Panc1 (cell line): Measurements from ENCODE around the gene ARHGEF7.

Experiments used
- CTCF ChIP-seq: fragments of 450-650 bp; IDR thresholded peaks from 2 replicates; pipeline ENCODE4 v1.5.1; 2017; ENCODE audit warnings: mild to moderate bottlenecking
- REST ChIP-seq, 2 experiments: IDR thresholded peaks; 2 replicates each; pipeline ENCODE4 v1.6.1; 2011 to 2012; ENCODE audit warnings: low read depth in 2 of 2, control low read depth in 1 of 2, low read length in 1 of 2, mild to moderate bottlenecking in 1 of 2, moderate library complexity in 1 of 2; ENCODE audit not compliant: insufficient read depth in 1 of 2

- TF ChIP-seq CTCF (no peak), REST (IDR thresholded peaks at IDR 0.05; ENCODE audit: insufficient read depth in 1 of 2, low read depth in 2 of 2, low read length in 1 of 2) (no peak)
These were observed 174.1 kb downstream of the ARHGEF7 start for GRCh38 chr13:111289251-111289650.
